ENCODE results near the gene TSC22D4.

DNA sequence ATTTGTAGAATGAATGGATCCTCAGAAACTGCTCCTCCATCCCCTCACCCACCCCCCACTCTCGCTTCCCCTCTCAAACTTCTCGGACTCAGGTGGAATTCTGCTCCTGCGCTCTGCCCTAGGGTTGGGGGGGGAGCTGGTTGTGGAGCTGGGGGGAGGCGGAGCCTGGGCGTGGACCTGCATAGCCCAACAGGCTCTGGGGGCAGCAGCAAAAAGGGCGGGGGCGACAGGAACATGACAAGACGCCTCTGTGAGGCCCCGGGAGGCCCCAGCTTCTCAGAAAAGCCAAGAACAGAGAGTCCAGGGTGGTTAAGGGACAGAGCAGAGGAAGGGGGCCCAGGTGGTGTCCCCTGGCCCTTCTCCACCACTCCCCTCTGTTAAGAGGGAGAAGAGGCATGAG, 3.5 kb downstream of the TSC22D4 start:
- TF ChIP-seq, protein P1, sequence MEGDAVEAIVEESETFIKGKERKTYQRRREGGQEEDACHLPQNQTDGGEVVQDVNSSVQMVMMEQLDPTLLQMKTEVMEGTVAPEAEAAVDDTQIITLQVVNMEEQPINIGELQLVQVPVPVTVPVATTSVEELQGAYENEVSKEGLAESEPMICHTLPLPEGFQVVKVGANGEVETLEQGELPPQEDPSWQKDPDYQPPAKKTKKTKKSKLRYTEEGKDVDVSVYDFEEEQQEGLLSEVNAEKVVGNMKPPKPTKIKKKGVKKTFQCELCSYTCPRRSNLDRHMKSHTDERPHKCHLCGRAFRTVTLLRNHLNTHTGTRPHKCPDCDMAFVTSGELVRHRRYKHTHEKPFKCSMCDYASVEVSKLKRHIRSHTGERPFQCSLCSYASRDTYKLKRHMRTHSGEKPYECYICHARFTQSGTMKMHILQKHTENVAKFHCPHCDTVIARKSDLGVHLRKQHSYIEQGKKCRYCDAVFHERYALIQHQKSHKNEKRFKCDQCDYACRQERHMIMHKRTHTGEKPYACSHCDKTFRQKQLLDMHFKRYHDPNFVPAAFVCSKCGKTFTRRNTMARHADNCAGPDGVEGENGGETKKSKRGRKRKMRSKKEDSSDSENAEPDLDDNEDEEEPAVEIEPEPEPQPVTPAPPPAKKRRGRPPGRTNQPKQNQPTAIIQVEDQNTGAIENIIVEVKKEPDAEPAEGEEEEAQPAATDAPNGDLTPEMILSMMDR (conservative IDR thresholded peaks at IDR 0.05 in 1 of 2, IDR thresholded peaks at IDR 0.05 in 1 of 2; ENCODE audit: extremely low read depth in 1 of 2, insufficient read depth in 1 of 2, low read depth in 1 of 2, low read length in 2 of 2): no peak
- TF ChIP-seq EZH2 (IDR thresholded peaks at IDR 0.05; ENCODE audit: borderline replicate concordance, low read length): no peak

All from mammary epithelial cell (primary cell).